ENCODE measurements around the gene BUD23.
"Not testable (repeated sequence)": the region's sequence is repeated elsewhere in the genome, so short reads cannot be mapped to it uniquely, and the experiment has no call there.

BUD23 gene

GRCh38 chr7:73683056-73683787 lies at the start of gene BUD23, which contains the start of gene DNAJC30:
BUD23 (plus strand) TSS chr7:73683597; CDS start chr7:73683626, 29 bp downstream.
DNAJC30 (minus strand) TSS chr7:73683453; CDS start chr7:73683423, 30 bp downstream.
- peak; percentile 96 for DNase-seq

DNA sequence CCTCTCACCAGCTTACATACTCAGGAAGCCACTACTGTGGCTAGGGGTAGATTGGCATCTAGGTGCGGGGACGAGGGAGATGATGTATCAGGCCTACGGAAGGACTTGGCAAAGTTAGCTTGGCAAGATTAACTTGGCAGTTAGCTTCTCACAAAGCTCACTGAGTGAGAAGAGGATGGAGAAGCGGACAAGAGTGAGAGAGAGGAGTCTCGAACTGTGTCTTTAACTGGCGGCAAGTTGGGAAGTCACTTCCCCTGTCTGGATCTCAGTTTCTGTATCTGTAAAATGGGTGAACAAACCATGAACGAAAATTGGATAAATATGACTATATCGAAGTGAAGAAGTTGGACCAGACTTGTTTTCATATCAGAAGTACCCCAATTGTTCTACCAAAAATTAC lies 49.6 kb upstream of the BUD23 start:
- DNase-seq: no peak

GRCh38 chr7:73635428-73636200 lies 47.8 kb upstream of the BUD23 start:
- no peak for DNase-seq

- peak; percentile 22 for DNase-seq
Measured at GRCh38 chr7:73638911-73639310, 44.5 kb upstream of the BUD23 start.

DNA sequence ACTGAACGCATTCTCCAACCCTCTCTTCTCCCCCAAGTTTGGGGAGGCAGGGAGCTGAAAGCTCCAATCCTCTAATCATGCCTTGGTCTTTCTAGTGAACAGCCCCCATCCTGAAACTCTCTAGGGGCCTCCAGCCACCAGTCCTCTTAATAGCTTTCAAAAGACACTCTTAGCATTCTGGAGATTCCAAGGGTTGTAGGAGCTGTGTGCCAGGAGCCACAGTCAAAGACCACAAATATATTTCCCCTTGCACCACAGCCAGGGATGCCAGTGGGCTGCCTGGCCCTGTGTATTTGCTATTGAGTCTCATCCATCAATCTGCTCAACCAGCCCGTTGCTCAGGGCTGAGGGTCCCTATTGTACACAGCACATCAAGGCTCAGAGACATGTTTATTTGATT lies 40.6 kb upstream of the BUD23 start:
- DNase-seq: no peak

DNA sequence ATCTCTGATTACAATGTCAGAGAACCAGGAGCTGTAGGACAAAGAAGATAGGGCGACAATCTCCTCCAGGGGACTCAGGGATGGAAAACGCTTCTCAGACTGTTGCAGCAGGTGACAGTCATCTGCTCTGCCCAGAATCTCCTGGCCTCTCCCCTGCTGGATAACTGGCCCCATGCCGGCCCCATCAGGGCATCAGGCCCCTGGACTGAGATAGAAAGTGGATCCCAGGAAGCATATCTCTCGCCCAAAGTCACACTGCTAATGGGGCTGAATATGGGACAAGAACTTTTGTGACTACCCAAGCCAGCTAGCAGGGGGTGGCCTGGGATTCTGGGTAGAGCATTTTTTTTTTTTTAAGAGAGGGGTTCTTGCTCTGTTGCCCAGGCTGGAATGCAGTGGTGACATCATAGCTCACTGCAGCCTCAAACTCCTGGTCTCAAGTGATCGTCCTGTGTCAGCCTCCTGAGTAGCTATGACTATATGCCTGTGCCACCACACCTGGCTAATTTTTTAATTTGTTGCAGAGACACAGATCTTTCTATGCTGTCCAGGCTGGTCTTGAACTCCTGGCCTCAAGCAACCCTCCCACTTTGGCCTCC lies 38.6 kb upstream of the BUD23 start:
- no peak for DNase-seq

DNA sequence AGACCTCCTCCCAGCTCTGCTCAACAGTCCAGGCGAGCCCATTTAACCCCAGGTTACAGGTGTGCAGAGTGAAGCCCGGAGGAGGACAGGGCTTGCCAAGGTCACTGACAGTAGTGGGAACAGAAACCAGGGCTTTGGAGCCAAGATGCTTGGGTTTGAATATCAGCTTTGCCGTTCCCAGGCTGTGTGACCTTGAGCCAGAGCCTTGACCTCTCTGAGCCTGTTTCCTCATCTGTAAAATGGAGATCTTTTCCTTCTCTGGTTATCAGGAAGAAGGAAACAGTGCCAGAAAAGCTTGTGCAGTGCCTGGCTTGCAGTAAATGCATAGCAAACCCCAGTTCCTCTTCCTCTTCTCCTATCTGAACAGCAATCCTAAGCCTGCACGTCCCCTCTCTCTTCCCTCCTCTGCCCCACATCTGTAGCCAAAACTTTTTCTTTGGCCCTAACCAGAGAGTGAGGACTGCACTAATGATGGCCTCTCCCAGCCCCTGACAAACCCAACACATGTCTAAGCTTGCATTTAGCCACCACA lies 37.7 kb upstream of the BUD23 start:
- peak; percentile 29 for DNase-seq

DNA sequence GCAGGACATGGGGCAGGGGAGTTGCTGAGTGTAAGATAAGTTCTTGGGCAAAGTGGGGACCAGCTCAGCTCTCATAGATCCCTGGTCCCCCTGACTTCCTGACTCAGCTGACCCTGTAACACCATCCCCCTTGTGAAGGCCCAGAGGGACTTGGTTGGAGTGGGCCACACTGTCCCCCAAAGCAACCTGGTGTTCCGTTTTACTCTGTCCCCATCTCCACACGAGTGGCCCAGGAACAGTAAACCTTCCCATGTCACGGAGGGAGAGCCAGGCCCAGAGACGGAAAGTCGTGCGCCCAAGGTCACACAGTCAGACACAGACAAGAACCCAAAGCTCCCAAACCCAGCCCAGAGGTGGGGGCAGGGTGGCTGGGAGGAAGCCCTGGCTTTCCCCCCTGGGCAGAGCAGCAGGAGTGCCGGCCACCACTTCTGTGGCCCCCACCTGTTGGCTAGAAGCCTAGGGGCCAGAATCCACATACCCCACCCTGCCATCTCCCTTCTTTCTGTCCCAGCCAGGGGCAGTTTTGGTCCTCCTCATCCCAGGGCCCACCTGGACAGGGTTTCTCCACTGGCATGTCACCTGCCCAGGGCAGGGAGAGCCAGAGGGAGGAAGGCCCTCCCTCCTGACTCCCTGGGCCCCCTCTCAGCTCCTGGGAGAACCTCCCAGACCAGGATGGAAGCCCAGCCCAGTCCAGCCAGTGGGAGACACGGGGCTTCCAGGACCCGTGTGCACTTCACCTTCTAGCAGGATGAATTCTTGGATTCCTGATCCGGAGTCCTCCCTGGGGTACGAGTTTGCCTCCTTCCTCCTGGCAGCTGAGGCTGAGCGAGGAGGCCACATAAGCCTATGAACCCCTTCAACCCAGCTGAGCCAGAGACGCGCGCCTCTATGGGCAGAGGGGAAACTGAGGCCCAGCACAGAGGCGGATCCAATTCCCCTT lies 36.3 kb upstream of the BUD23 start:
- no peak for DNase-seq

DNA sequence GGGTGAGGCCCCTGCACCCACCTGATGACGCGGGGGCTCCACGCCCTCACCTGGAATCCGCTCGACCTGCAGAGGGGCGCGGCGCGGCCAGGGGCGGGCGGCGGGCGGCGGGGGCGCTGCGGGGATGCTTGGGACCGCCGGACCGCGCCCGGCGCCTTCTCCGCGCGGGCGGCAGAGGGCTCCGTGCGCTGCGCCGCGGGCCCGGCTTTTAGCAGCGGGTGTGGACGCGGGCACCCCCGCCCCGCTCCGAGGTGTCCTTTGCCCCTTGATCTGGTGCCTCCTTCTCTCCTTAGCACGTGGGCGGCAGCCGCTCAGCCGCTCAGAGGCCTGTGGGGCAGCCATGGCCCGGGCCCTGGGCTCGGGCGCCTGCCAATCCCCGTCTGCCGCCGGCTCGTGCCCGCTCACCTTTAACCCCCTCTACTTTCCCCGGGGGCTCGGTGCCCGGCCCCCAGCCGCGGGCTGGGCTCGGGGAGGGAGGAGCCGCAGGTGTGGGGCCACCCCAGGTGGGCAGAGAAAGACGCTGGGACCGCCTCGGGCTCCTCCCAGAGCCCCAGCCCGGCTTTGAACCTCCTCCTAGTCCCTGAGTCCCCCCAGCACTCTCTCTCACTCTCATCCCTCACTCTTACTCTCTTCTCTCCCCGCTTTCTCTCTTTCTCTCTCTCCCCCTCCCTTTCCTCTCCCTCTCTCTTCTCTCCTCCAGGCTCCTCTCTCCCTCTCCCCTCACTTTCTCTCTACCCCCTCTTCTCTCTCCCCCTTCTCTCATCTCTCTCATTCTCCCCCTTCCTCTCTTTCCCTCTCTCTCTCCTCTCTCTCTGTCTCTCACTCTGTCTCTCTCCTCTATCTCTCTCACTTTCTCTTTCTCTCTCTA lies 35.4 kb upstream of the BUD23 start:
- DNase-seq: no peak

- no peak for DNase-seq
Measured at GRCh38 chr7:73648593-73649332, 34.6 kb upstream of the BUD23 start.

GRCh38 chr7:73649576-73649975 lies 33.8 kb upstream of the BUD23 start:
- DNase-seq: no peak

GRCh38 chr7:73650524-73650923 lies 32.9 kb upstream of the BUD23 start:
- no peak for DNase-seq

DNA sequence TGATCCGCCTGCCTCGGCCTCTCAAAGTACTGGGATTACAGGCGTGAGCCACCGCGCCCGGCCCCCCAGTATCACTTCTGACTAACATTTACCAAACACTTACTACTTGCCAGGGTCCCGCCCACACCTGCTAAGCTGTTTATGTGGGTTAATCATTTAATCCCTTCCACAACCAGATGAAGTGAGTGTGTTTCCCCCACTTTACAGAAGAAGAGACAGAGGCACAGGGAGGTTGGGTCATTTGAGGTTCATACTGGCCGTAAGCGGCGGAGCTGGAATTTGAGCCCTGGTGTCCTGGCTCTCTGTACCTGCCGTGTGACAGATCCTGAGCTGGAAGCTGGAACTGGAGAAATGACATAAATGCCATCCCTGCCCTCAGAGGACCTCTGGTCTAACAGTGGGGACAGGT lies 30.9 kb upstream of the BUD23 start:
- DNase-seq: no peak

DNA sequence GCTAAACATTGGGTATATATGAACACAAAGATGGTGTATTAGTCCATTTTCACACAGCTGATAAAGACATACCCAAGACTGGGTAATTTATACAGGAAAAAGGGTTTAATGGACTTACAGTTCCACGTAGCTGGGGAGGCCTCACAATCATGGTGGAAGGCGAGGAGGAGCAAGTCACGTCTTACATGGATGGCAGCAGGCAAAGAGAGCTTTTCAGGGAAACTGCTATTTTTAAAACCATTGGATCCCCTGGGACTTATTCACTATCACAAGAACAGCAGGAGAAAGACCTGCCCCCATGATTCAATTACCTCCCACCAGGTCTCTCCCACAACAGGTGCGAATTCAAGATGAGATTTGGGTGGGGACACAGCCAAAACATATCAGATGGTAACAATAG lies 28.1 kb upstream of the BUD23 start:
- DNase-seq: not testable (repeated sequence)

DNA sequence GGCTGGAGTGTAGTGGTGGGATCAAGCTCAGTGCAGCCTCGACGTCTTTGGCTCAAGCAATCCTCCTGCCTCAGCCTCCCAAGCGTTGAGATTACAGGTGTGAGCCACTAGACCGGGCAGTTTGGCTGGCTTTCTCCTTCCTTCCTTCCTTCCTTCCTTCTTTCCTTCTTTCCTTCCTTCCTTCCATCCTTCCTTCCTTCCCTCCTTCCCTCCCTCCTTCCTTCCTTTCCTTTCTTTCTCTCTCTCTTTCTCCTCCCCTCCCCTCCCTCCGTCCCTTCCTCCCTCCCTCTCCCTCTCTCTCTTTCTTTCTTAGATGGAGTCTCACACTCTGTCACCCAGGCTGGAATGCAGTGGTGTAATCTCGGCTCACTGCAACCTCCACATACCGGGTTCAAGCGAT lies 23.4 kb upstream of the BUD23 start:
- no peak for DNase-seq

DNA sequence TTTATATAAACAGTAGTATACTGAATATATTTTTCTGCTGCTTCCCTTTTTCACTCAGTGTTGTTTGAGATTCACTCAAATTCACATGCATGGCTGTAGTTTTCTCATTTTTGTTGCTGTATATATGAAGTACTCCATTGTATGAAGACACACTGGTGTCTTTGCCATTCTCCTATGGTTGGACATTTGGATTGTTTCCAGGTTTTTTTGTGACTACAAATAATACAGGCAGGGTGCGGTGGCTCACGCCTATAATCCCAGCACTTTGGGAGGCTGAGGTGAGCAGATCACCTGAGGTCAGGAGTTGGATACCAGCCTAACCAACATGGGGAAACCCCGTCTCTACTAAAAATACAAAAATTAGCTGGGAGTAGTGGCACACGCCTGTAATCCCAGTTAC lies 22.8 kb upstream of the BUD23 start:
- DNase-seq: not testable (repeated sequence)

- no peak for DNase-seq
Measured at GRCh38 chr7:73663033-73663432, 20.4 kb upstream of the BUD23 start.

DNA sequence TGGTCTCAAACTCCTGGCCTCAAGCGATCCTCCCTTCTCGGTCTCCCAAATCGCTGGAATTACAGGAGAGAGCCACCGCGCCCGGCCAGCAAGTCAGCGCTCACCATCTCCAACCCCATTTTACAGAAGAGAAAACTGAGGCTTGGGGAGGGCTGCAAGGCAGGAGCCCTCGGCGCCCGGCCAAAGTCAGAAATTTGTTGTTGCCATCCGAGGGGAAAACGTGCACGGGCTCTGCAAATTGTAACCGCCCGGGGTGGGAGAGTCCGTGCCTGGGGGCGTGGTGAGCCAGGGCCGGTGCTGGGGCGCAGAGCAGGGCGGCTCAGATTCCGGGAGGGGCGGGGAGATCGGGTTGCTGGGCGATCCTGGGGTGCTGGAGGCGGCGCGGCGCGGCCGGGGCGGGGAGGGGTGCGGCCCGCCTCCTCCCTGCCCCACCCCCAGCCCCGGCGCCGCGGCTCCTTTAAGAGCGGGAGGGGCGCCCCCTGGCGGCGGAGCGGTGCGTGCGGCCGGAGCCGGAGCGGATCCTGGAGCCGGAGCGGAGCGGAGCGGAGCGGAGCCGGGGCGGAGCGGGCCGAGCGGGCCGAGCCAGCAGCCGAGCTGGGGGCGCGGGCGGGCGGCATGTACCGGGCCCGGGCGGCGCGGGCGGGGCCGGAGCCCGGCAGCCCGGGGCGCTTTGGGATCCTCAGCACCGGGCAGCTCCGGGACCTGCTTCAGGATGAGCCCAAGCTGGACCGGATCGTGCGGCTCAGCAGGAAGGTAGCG lies 15.9 kb upstream of the BUD23 start, which contains the start of gene VPS37D:
Gene VPS37D (plus strand): TSS at position 488 of the 759 bp plus-strand sequence. CDS start 128 bp downstream, at position 616.
- DNase-seq: peak; percentile 95

- no peak for DNase-seq
Measured at GRCh38 chr7:73668103-73668885, 15.1 kb upstream of the BUD23 start.

Data from suppressor macrophage treated with lipopolysaccharide for 4 hours (primary cell).